Loucy (cell line): ENCODE data around the gene ATP6V0A4.

Experiments used
- H2AFZ ChIP-seq: fragments of 200-600 bp; sonication (generic); 2 replicates; pipeline ENCODE4 v1.6.0; 2016; ENCODE audit warnings: antibody characterized with exemption, mild to moderate bottlenecking, low read length, moderate library complexity
- H3F3A ChIP-seq: fragments of 200-600 bp; 2 replicates; pipeline ENCODE4 v1.6.0; 2016; ENCODE audit warnings: antibody characterized with exemption, low read depth, mild to moderate bottlenecking
- H3K27me3 ChIP-seq: fragments of 200-600 bp; sonication (generic); 2 replicates; pipeline ENCODE4 v1.6.1; 2014; ENCODE audit warnings: low read length, mild to moderate bottlenecking; ENCODE audit not compliant: insufficient read depth, poor library complexity, severe bottlenecking
- H3K36me3 ChIP-seq: fragments of 200-600 bp; sonication (generic); 2 replicates; pipeline ENCODE4 v1.6.1; 2016; ENCODE audit warnings: low read length; ENCODE audit not compliant: insufficient read depth
- H3K4me1 ChIP-seq: fragments of 200-600 bp; sonication (generic); 2 replicates; pipeline ENCODE4 v1.5.1; 2014; ENCODE audit warnings: low read length, mild to moderate bottlenecking; ENCODE audit not compliant: insufficient read depth, poor library complexity, severe bottlenecking
- H3K4me2 ChIP-seq: fragments of 200-600 bp; sonication (generic); 2 replicates; pipeline ENCODE4 v1.6.0; 2014; ENCODE audit warnings: antibody characterized with exemption, low read length, low read depth, mild to moderate bottlenecking; ENCODE audit not compliant: poor library complexity, severe bottlenecking
- H3K4me3 ChIP-seq: fragments of 200-600 bp; sonication (generic); 2 replicates; pipeline ENCODE4 v1.5.1; 2014; ENCODE audit warnings: low read length, mild to moderate bottlenecking, mixed read lengths; ENCODE audit not compliant: poor library complexity, severe bottlenecking
- H3K79me2 ChIP-seq: fragments of 200-600 bp; sonication (generic); 2 replicates; pipeline ENCODE4 v1.6.1; 2014; ENCODE audit warnings: low read length; ENCODE audit not compliant: insufficient read depth
- H3K9ac ChIP-seq: fragments of 200-600 bp; sonication (generic); 2 replicates; pipeline ENCODE4 v1.6.0; 2014; ENCODE audit warnings: mild to moderate bottlenecking, low read depth, low read length, moderate library complexity; ENCODE audit not compliant: poor library complexity, severe bottlenecking
- H3K9me2 ChIP-seq: fragments of 200-600 bp; sonication (generic); replicated peaks from 2 replicates; pipeline ENCODE4 v1.6.1; 2016; ENCODE audit warnings: low read depth, low read length, mixed read lengths
- H3K9me3 ChIP-seq: fragments of 200-600 bp; sonication (generic); 2 replicates; pipeline ENCODE4 v1.6.1; 2014; ENCODE audit warnings: mild to moderate bottlenecking, antibody characterized with exemption, low read length, low read depth; ENCODE audit not compliant: insufficient read depth
- H4K20me1 ChIP-seq: fragments of 200-600 bp; sonication (generic); 2 replicates; pipeline ENCODE4 v1.6.0; 2014; ENCODE audit warnings: antibody characterized with exemption, low read length, mild to moderate bottlenecking; ENCODE audit not compliant: insufficient read depth, poor library complexity, severe bottlenecking
- EZH2phosphoT487 ChIP-seq: fragments of 200-600 bp; IDR thresholded peaks from 2 replicates; pipeline ENCODE4 v1.6.1; 2018; ENCODE audit warnings: antibody characterized with exemption, mild to moderate bottlenecking, moderate library complexity, borderline replicate concordance
- TF ChIP-seq, protein P1 (sequence below): fragments of 200-600 bp; sonication (generic); conservative IDR thresholded peaks from 2 replicates; pipeline ENCODE4 v1.5.1; 2014; ENCODE audit warnings: mild to moderate bottlenecking, antibody characterized with exemption, low read length

The ATP6V0A4 gene

DNA sequence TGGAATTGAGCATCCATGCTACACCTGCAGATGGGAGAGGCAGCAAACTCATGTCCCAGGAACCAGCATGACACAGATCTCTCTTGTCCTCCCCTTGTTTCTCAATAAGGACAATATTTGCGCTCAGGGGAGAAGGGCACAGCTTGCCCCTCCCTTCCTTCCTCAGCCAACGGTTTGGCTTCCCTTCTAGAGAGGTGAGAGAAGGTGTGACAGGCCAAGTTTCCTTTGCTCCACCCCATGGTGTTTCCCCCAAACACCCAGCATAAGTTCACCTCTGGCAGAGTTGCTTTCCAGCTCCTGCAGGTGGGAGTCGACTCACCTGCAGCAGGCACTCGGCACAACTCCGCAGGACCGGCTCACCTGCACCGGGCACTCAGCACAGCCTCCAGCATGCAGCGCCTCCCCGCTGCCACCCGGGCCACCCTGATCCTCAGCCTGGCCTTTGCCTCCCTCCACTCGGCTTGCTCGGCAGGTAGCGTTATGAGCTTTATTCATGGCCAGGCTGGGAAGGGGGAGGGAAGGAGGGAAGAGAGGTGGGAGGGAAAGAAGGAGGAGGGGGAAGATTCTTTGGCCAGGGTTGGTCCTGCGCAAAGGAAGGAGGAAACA, at the start of gene ATP6V0A4, which contains the start of gene TMEM213:
Gene ATP6V0A4, minus strand, starts transcription at position 482 of the 606 bp plus-strand sequence. CDS start 26,949 bp downstream, outside the sequence.
Gene TMEM213, plus strand, starts transcription at position 280 of the 606 bp plus-strand sequence. Its CDS starts 111 bp downstream, at position 391.
- Histone ChIP-seq H4K20me1 (no peaks in the 10 kb centered on the region), H3F3A (no peaks in the 10 kb centered on the region), H3K36me3 (no peaks in the 10 kb centered on the region), H3K9me2 (no peaks in the 10 kb centered on the region), H3K4me2 (no peak within 1 kb of the TSS), H3K27me3 (no peaks in the 10 kb centered on the region), H3K4me1 (no peaks in the 10 kb centered on the region), H3K9me3 (no peaks in the 10 kb centered on the region), H3K9ac (no peak within 1 kb of the TSS), H2AFZ (no peak within 1 kb of the TSS), H3K79me2 (no peaks in the 10 kb centered on the region), H3K4me3 (no peak within 1 kb of the TSS)
- TF ChIP-seq, protein P1, sequence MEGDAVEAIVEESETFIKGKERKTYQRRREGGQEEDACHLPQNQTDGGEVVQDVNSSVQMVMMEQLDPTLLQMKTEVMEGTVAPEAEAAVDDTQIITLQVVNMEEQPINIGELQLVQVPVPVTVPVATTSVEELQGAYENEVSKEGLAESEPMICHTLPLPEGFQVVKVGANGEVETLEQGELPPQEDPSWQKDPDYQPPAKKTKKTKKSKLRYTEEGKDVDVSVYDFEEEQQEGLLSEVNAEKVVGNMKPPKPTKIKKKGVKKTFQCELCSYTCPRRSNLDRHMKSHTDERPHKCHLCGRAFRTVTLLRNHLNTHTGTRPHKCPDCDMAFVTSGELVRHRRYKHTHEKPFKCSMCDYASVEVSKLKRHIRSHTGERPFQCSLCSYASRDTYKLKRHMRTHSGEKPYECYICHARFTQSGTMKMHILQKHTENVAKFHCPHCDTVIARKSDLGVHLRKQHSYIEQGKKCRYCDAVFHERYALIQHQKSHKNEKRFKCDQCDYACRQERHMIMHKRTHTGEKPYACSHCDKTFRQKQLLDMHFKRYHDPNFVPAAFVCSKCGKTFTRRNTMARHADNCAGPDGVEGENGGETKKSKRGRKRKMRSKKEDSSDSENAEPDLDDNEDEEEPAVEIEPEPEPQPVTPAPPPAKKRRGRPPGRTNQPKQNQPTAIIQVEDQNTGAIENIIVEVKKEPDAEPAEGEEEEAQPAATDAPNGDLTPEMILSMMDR = no peak
- no peak for TF ChIP-seq EZH2phosphoT487

DNA sequence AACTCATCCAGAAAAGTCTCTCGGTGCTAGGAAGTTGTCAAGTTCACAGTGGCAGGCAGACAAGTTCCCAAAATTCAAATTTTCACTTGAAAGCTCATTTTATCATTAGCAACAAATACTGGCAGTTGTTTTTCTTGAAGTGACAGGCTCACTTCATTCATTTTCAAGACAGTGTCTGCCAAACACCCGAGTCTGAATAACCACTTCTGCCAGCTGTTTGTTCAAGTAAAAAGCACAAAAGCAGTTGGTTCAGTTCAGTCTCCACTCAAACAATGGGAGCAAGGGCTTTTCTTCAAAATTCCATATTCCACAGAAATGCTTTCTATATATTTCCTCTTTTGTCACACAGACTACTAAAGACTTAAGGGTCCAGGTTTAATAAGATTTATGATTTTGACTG, 47.7 kb upstream of the ATP6V0A4 start:
- Histone ChIP-seq H4K20me1 (no peaks in the 10 kb centered on the region), H3K4me1 (no peaks in the 10 kb centered on the region), H2AFZ (no peak overlapping the region), H3K9ac (no peak overlapping the region), H3K9me2 (no peaks in the 10 kb centered on the region), H3F3A (no peaks in the 10 kb centered on the region), H3K4me3 (no peak overlapping the region), H3K79me2 (no peaks in the 10 kb centered on the region), H3K9me3 (no peaks in the 10 kb centered on the region), H3K36me3 (peaks cover 28% of the 10 kb centered on the region), H3K27me3 (no peaks in the 10 kb centered on the region), H3K4me2 (no peak overlapping the region)
- TF ChIP-seq, protein P1 = no peak
- no peak for TF ChIP-seq EZH2phosphoT487

DNA sequence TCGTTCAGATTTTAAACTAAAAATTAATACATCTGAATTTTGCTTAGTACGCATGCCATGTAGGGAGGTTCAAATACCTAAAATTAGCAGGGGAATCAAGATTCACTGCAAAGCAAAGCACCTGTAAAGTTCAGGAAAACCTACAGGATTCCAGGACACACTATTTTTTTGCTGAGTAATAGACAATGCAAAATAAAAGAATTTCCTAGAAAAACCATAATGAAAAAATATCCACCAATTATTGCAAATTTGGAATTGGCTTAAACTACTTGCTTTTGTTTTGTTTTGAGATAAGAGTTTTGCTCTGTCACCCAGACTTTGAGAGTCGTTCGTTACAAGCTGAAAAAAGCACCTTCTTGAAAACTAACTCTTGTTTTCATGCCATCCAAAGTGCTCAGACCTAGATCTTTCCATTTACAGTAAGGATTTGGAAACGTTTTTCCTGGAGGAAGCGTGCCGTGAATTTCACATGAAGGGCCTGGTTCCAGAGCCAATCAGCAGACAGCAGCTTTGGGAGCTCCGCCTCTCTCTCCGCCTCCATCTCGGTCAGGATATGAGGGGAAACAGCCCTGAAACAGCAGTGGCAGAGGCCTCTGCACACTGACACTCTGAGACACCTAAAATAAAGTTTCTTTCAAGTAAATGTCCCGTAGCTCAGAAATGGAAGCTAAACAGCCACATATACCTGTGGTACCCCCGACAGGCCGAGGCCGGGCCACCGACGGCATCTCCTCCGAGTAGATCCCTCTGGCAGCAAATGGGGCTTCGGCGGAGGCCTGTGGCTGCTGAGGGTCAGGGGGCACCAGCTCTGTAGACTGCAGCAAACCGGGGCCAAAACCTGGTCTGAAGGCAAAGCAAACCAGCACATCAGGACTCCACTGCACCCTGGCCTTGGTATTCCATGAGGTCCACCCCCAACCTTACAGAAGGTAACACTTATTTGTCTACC, 45.9 kb upstream of the ATP6V0A4 start:
- Histone ChIP-seq H3K4me2 (no peak overlapping the region), H3K4me1 (no peaks in the 10 kb centered on the region), H3K4me3 (no peak overlapping the region), H3K36me3 (peaks cover 24% of the 10 kb centered on the region; the same call in 1 of the 2 replicates), H3K27me3 (no peaks in the 10 kb centered on the region), H3F3A (no peaks in the 10 kb centered on the region), H3K9me2 (no peaks in the 10 kb centered on the region), H3K9ac (no peak overlapping the region), H3K79me2 (no peaks in the 10 kb centered on the region), H2AFZ (no peak overlapping the region), H4K20me1 (no peaks in the 10 kb centered on the region), H3K9me3 (no peaks in the 10 kb centered on the region)
- no peak for TF ChIP-seq EZH2phosphoT487
- TF ChIP-seq, protein P1 = no peak
